SU-DHL-6 (cell line): ENCODE measurements around the gene ST7.

Experiments
- EZH2phosphoT487 ChIP-seq: fragments of 200-600 bp; sonication (generic), shearing (Covaris generic); conservative IDR thresholded peaks from 2 replicates; pipeline ENCODE4 v1.6.1; 2018; ENCODE audit warnings: mild to moderate bottlenecking, antibody characterized with exemption, low read length, moderate library complexity, mixed read lengths
- TF ChIP-seq, protein P1 (sequence below): fragments of 200-600 bp; sonication (generic); IDR thresholded peaks from one replicate; pipeline ENCODE4 v1.5.1; 2017; ENCODE audit warnings: antibody characterized with exemption, mild to moderate bottlenecking, low read length, moderate library complexity; ENCODE audit not compliant: insufficient read depth, poor library complexity, severe bottlenecking

DNA sequence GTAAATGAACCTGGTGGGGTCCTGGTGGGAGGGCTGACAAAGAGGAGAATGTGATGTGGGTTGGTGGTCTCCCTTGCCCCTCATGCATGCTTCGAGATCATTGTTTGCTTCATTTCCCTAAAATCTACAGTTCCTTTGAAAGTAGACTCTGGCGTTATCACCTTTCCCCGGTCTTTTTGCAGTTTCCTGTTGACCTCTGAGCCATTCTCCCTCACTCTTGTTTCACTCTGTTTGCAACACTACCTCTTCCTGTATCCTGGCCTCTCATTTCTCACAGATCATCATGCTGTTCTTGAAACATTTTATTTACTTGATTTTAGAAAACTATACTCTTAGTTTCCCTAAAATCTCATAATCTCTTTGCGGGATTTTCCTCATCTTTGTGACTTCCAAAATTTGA is 189.8 kb downstream of the ST7 start:
- TF ChIP-seq, protein P1, sequence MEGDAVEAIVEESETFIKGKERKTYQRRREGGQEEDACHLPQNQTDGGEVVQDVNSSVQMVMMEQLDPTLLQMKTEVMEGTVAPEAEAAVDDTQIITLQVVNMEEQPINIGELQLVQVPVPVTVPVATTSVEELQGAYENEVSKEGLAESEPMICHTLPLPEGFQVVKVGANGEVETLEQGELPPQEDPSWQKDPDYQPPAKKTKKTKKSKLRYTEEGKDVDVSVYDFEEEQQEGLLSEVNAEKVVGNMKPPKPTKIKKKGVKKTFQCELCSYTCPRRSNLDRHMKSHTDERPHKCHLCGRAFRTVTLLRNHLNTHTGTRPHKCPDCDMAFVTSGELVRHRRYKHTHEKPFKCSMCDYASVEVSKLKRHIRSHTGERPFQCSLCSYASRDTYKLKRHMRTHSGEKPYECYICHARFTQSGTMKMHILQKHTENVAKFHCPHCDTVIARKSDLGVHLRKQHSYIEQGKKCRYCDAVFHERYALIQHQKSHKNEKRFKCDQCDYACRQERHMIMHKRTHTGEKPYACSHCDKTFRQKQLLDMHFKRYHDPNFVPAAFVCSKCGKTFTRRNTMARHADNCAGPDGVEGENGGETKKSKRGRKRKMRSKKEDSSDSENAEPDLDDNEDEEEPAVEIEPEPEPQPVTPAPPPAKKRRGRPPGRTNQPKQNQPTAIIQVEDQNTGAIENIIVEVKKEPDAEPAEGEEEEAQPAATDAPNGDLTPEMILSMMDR = no peak
- TF ChIP-seq EZH2phosphoT487 = no peak
